ENCODE measurements around the gene CEMIP. TPM values are rescaled to one million over a fixed set of nuclear protein-coding genes. Genes with fewer than 3 reads are reported as not detected.

CEMIP gene
- total RNA-seq, 1 experiment from 2014 or later = 0.61 TPM

DNA sequence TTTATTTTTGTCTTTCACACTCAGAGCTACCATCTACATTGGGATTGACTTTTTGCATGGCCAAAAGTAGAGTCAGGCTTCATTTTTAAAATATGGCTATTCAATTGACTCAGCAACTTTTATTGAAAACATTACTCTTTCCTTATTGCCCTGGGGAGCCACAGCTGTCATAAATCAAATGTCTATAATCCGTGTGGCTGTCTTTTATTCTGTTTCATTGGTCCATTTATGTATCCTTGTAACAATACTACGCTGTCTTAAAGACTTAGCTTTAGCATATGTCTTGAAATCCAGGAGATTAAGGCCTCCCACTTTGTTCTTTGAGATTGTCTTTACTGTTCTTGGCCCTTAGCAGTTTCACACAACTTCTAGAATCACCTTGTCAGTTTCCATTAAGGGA lies 55.2 kb downstream of the CEMIP start:
- H3K4me3 ChIP-seq = no peak overlapping the region
- intact Hi-C loops (cut with micrococcal nuclease; ENCODE audit: unreplicated experiment) = no loop called here
- no peaks in the 10 kb centered on the region for H3K36me3 ChIP-seq (ENCODE audit: low read depth)
- H3K9me3 ChIP-seq (ENCODE audit: insufficient read depth, low read depth) = no peaks in the 10 kb centered on the region
- no peak overlapping the region for H2AFZ ChIP-seq
- no peaks in the 10 kb centered on the region for H4K20me1 ChIP-seq (ENCODE audit: insufficient read depth)
- POLR2A ChIA-PET (ENCODE audit: unreplicated experiment) = no interaction called here
- H3K9me2 ChIP-seq (ENCODE audit: insufficient read depth) = no peaks in the 10 kb centered on the region
- TF ChIP-seq EZH2 (IDR thresholded peaks at IDR 0.05; ENCODE audit: low read depth) = no peak
- TF ChIP-seq, protein P1, sequence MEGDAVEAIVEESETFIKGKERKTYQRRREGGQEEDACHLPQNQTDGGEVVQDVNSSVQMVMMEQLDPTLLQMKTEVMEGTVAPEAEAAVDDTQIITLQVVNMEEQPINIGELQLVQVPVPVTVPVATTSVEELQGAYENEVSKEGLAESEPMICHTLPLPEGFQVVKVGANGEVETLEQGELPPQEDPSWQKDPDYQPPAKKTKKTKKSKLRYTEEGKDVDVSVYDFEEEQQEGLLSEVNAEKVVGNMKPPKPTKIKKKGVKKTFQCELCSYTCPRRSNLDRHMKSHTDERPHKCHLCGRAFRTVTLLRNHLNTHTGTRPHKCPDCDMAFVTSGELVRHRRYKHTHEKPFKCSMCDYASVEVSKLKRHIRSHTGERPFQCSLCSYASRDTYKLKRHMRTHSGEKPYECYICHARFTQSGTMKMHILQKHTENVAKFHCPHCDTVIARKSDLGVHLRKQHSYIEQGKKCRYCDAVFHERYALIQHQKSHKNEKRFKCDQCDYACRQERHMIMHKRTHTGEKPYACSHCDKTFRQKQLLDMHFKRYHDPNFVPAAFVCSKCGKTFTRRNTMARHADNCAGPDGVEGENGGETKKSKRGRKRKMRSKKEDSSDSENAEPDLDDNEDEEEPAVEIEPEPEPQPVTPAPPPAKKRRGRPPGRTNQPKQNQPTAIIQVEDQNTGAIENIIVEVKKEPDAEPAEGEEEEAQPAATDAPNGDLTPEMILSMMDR (conservative IDR thresholded peaks at IDR 0.05) = no peak
- peaks cover 6% of the 10 kb centered on the region; the same call in 1 of the 2 replicates for H3F3A ChIP-seq (ENCODE audit: insufficient read depth, low read depth)
- no peaks in the 10 kb centered on the region for H3K79me2 ChIP-seq (ENCODE audit: low read depth)
- peaks cover 15% of the 10 kb centered on the region for H3K4me1 ChIP-seq (replicated peaks; ENCODE audit: insufficient read depth)
- no TSS peak for BruUV-seq (replicated peaks)
- CTCF ChIA-PET = no interaction called here
- no peak overlapping the region for H3K27ac ChIP-seq
- H3K4me2 ChIP-seq = no peak overlapping the region
- DNase-seq = no peak
- H3K27me3 ChIP-seq (ENCODE audit: insufficient read depth, low read depth) = no peaks in the 10 kb centered on the region

DNA sequence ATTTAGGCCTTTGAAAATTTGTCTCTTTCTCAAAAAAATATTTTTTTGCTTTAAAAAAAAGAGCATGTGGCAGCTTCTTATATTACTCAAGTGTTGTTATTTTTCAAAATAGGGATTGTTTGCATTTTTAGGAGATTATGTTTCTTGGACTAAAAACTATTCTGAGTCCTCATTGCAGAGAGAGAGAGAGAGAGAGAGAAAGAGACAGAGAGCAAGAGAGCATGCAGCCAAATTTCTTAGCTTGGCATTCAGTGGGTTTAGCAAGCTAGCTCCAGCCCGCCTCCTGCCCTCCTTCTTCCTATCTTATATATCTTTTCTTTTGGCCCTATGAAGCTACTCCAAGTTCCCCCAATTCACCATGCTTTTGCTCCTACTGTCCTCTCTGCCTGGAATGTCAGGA lies 55.7 kb downstream of the CEMIP start:
- Histone ChIP-seq H3K27ac (no peak overlapping the region), H3K4me2 (no peak overlapping the region), H3K9me3 (ENCODE audit: insufficient read depth, low read depth) (no peaks in the 10 kb centered on the region), H3K27me3 (ENCODE audit: insufficient read depth, low read depth) (no peaks in the 10 kb centered on the region), H3K36me3 (ENCODE audit: low read depth) (no peaks in the 10 kb centered on the region), H3K9me2 (ENCODE audit: insufficient read depth) (no peaks in the 10 kb centered on the region), H3K4me3 (no peak overlapping the region), H3K4me1 (replicated peaks; ENCODE audit: insufficient read depth) (peaks cover 20% of the 10 kb centered on the region), H3K79me2 (ENCODE audit: low read depth) (no peaks in the 10 kb centered on the region), H3F3A (ENCODE audit: insufficient read depth, low read depth) (peaks cover 6% of the 10 kb centered on the region; the same call in 1 of the 2 replicates), H2AFZ (no peak overlapping the region), H4K20me1 (ENCODE audit: insufficient read depth) (no peaks in the 10 kb centered on the region)
- POLR2A ChIA-PET (ENCODE audit: unreplicated experiment) = no interaction called here
- TF ChIP-seq EZH2 (IDR thresholded peaks at IDR 0.05; ENCODE audit: low read depth) = no peak
- TF ChIP-seq, protein P1 (conservative IDR thresholded peaks at IDR 0.05) = no peak
- DNase-seq = no peak
- CTCF ChIA-PET = no interaction called here
- no TSS peak for BruUV-seq (replicated peaks)
- intact Hi-C loops (cut with micrococcal nuclease; ENCODE audit: unreplicated experiment) = no loop called here

DNA sequence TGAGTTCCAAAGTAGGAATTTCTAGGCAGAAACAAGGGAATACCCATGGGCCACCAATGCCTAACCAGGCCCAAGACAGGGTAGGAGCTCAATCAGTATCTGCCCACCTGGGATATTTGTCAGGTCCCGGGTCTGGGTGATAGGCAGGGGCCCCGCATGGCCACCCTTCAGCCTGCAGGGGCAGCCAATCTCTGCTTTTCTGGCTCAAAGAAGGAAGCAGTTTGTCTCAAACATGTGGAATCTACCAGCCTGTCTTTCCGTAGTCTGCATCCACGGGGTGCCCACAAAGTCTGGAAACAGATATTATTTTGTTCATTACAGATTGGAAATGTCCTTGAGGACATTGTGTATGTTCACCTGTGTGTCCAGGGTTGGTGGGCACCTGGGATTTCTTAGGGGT lies 56.2 kb downstream of the CEMIP start:
- CTCF ChIA-PET = no interaction called here
- peaks cover 6% of the 10 kb centered on the region; the same call in 1 of the 2 replicates for H3F3A ChIP-seq (ENCODE audit: insufficient read depth, low read depth)
- H3K27ac ChIP-seq = no peak overlapping the region
- H3K9me2 ChIP-seq (ENCODE audit: insufficient read depth) = no peaks in the 10 kb centered on the region
- no peaks in the 10 kb centered on the region for H4K20me1 ChIP-seq (ENCODE audit: insufficient read depth)
- H3K4me2 ChIP-seq = no peak overlapping the region
- POLR2A ChIA-PET (ENCODE audit: unreplicated experiment) = no interaction called here
- no peak overlapping the region for H2AFZ ChIP-seq
- no peak overlapping the region for H3K4me3 ChIP-seq
- H3K9me3 ChIP-seq (ENCODE audit: insufficient read depth, low read depth) = no peaks in the 10 kb centered on the region
- intact Hi-C loops (cut with micrococcal nuclease; ENCODE audit: unreplicated experiment) = no loop called here
- no peak for DNase-seq
- no peaks in the 10 kb centered on the region for H3K79me2 ChIP-seq (ENCODE audit: low read depth)
- BruUV-seq (replicated peaks) = no TSS peak
- H3K4me1 ChIP-seq (replicated peaks; ENCODE audit: insufficient read depth) = peaks cover 25% of the 10 kb centered on the region
- no peaks in the 10 kb centered on the region for H3K27me3 ChIP-seq (ENCODE audit: insufficient read depth, low read depth)
- no peaks in the 10 kb centered on the region for H3K36me3 ChIP-seq (ENCODE audit: low read depth)
- TF ChIP-seq, protein P1 (conservative IDR thresholded peaks at IDR 0.05) = peak; percentile 44; the same call in 1 of the 2 replicates
- no peak for TF ChIP-seq EZH2 (IDR thresholded peaks at IDR 0.05; ENCODE audit: low read depth)
